SH-SY5Y (cell line): Measurements from ENCODE around the gene SLTM.

Source experiments
- GATA2 ChIP-seq: IDR thresholded peaks from 2 replicates; pipeline ENCODE4 v1.6.1; 2011; ENCODE audit warnings: mild to moderate bottlenecking, low read depth, low read length
- GATA3 ChIP-seq: IDR thresholded peaks from 2 replicates; pipeline ENCODE4 v1.6.1; 2011; ENCODE audit warnings: low read depth, mild to moderate bottlenecking, low read length, moderate library complexity

DNA sequence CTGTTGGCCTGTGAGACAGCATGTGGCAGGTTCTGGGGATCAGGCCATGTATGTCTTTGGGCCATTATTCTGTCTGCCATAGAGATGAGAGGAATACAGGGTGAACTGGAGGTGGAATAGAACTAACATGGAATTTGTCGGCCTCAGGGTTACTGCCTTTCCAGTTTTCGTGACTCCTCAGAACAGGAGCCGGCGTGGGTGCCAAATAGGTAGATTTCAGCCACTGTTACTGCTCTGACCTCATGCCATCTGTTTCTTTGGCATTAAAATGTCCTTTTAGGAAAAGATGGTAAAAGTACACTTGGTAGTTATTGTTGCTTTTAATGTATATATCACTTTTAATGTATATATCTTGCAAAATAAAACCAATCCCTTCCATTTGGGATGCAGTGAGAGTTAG is 65.6 kb downstream of the SLTM start:
- TF ChIP-seq GATA2 (no peak), GATA3 (no peak)
